ENCODE results near the gene VTA1.

DNA sequence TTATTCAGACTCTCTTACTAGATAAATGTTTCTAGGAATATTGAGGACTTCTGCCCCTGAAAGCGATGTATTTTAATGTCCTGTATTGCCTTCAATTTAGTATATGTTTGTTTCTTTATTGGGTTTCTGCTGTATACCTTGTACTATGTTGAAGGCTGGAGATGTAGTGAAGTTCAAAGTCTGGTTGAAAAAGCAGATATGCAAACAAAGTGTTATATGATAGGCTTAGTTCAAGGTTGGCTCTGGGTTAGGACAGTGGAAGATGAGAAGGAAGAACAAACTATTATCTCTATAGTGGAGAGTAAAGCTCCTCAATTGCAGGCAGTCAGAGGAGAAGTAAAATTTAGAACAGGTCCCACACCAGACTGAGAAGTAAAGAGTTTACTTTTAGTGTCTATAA, 118.4 kb downstream of the VTA1 start:
- TF ChIP-seq EZH2 (IDR thresholded peaks at IDR 0.05; ENCODE audit: insufficient read depth, poor library complexity, severe bottlenecking) = no peak
- no peak for TF ChIP-seq EZH2phosphoT487 (IDR thresholded peaks at IDR 0.05; ENCODE audit: insufficient read depth, low read depth)
